H7 (cell line): ENCODE measurements around the gene TCAF1. TPM values are rescaled to one million over a fixed set of nuclear protein-coding genes. Genes with fewer than 3 reads are reported as not detected.
"Not testable (repeated sequence)": the region's sequence is repeated elsewhere in the genome, so short reads cannot be mapped to it uniquely, and the experiment has no call there.

Source experiments
- DNase-seq: peaks from one replicate; pipeline ENCODE4 v3.0.0; 2012
- H3K27me3 ChIP-seq: 2 replicates; pipeline ENCODE4 v1.6.0; 2011; ENCODE audit warnings: mild to moderate bottlenecking, low read length; ENCODE audit not compliant: control insufficient read depth, insufficient read depth
- H3K36me3 ChIP-seq: replicated peaks from 2 replicates; pipeline ENCODE4 v1.5.1; 2011; ENCODE audit warnings: low read length; ENCODE audit not compliant: control insufficient read depth, insufficient read depth
- H3K4me3 ChIP-seq: 2 replicates; pipeline ENCODE4 v1.5.1; 2011; ENCODE audit warnings: low read depth, mild to moderate bottlenecking, control low read depth, low read length, moderate library complexity; ENCODE audit not compliant: insufficient read depth
- total RNA-seq: library from RNA; depleted of rRNA; stranded (reverse); fragments of >200 nt; shearing (Covaris generic); gene quantifications from 2 replicates; pipeline ENCODE4 v1.2.3, GENCODE V29; 2014

Gene TCAF1
- total RNA-seq, 1 experiment from 2014 or later = 22.6 TPM

GRCh38 chr7:143886826-143887477 is 15.0 kb downstream of the TCAF1 start:
- Histone ChIP-seq H3K36me3 (0 out of 2 replicates have a peak, but pooled peaks cover 3% of the 10 kb centered on the region), H3K27me3 (peaks cover 3% of the 10 kb centered on the region; the same call in 1 of the 2 replicates), H3K4me3 (no peak overlapping the region)
- no peak for DNase-seq

GRCh38 chr7:143885951-143886350 is 16.0 kb downstream of the TCAF1 start:
- Histone ChIP-seq H3K4me3 (no peak overlapping the region), H3K36me3 (0 out of 2 replicates have a peak, but pooled peaks cover 3% of the 10 kb centered on the region), H3K27me3 (peaks cover 3% of the 10 kb centered on the region; the same call in 1 of the 2 replicates)
- DNase-seq = no peak

GRCh38 chr7:143884969-143885559 is 16.9 kb downstream of the TCAF1 start:
- DNase-seq = peak; percentile 96
- Histone ChIP-seq H3K4me3 (peak overlapping the region; percentile 71), H3K27me3 (peaks cover 3% of the 10 kb centered on the region; the same call in 1 of the 2 replicates), H3K36me3 (0 out of 2 replicates have a peak, but pooled peaks cover 3% of the 10 kb centered on the region)

- DNase-seq = peak; percentile 12
- peak overlapping the region; percentile 71 for H3K4me3 ChIP-seq
- H3K27me3 ChIP-seq = peaks cover 3% of the 10 kb centered on the region; the same call in 1 of the 2 replicates
- 0 out of 2 replicates have a peak, but pooled peaks cover under 1% of the 10 kb centered on the region for H3K36me3 ChIP-seq
These were observed 17.6 kb downstream of the TCAF1 start for GRCh38 chr7:143884241-143884968.

GRCh38 chr7:143882604-143883078 is 19.3 kb downstream of the TCAF1 start:
- H3K4me3 ChIP-seq = peak overlapping the region; percentile 56
- H3K36me3 ChIP-seq = no peaks in the 10 kb centered on the region
- H3K27me3 ChIP-seq = peaks cover 3% of the 10 kb centered on the region; the same call in 1 of the 2 replicates
- DNase-seq = peak; percentile 70

- Histone ChIP-seq H3K27me3 (peaks cover 3% of the 10 kb centered on the region; the same call in 1 of the 2 replicates), H3K36me3 (no peaks in the 10 kb centered on the region), H3K4me3 (peak overlapping the region; percentile 56)
- DNase-seq = peak; percentile 61
These were observed 19.9 kb downstream of the TCAF1 start for GRCh38 chr7:143882020-143882603.

- Histone ChIP-seq H3K4me3 (no peak overlapping the region), H3K36me3 (no peaks in the 10 kb centered on the region), H3K27me3 (no peaks in the 10 kb centered on the region; the same call in 1 of the 2 replicates)
- DNase-seq = no peak
These were observed 23.1 kb downstream of the TCAF1 start for GRCh38 chr7:143878884-143879283.

GRCh38 chr7:143877098-143877497 is 24.9 kb downstream of the TCAF1 start:
- Histone ChIP-seq H3K4me3 (no peak overlapping the region), H3K36me3 (no peaks in the 10 kb centered on the region), H3K27me3 (no peaks in the 10 kb centered on the region)
- DNase-seq = no peak

GRCh38 chr7:143876218-143876617 is 25.8 kb downstream of the TCAF1 start:
- H3K27me3 ChIP-seq = no peaks in the 10 kb centered on the region
- H3K36me3 ChIP-seq = no peaks in the 10 kb centered on the region
- no peak for DNase-seq
- no peak overlapping the region for H3K4me3 ChIP-seq

- not testable (repeated sequence) for H3K36me3 ChIP-seq, H3K4me3 ChIP-seq, DNase-seq, H3K27me3 ChIP-seq
These were observed 28.7 kb downstream of the TCAF1 start for GRCh38 chr7:143873242-143873641.

- DNase-seq, H3K36me3 ChIP-seq: not testable (repeated sequence)
These were observed 30.4 kb downstream of the TCAF1 start for GRCh38 chr7:143871534-143871933.

GRCh38 chr7:143857994-143858393 is 44.0 kb downstream of the TCAF1 start:
- H3K27me3 ChIP-seq, H3K4me3 ChIP-seq, DNase-seq, H3K36me3 ChIP-seq: not testable (repeated sequence)

More at GRCh38 chr7:143871534-143871933, 30.4 kb downstream of the TCAF1 start:
- not testable (repeated sequence) for H3K27me3 ChIP-seq, H3K4me3 ChIP-seq

- not testable (repeated sequence) for H3K4me3 ChIP-seq, DNase-seq, H3K36me3 ChIP-seq, H3K27me3 ChIP-seq
These were observed 46.5 kb downstream of the TCAF1 start for GRCh38 chr7:143855443-143855842.

GRCh38 chr7:143850682-143851081 is 51.3 kb downstream of the TCAF1 start:
- H3K4me3 ChIP-seq = no peak overlapping the region
- no peak for DNase-seq
- no peaks in the 10 kb centered on the region for H3K36me3 ChIP-seq
- H3K27me3 ChIP-seq = no peaks in the 10 kb centered on the region
